ENCODE results near the gene HMCN2. TPM values are rescaled to one million over a fixed set of nuclear protein-coding genes. Genes with fewer than 3 reads are reported as not detected.

Gene HMCN2
- total and polyA plus RNA-seq, 4 donors, result 0.24 to 1.8 (median 0.29) TPM

DNA sequence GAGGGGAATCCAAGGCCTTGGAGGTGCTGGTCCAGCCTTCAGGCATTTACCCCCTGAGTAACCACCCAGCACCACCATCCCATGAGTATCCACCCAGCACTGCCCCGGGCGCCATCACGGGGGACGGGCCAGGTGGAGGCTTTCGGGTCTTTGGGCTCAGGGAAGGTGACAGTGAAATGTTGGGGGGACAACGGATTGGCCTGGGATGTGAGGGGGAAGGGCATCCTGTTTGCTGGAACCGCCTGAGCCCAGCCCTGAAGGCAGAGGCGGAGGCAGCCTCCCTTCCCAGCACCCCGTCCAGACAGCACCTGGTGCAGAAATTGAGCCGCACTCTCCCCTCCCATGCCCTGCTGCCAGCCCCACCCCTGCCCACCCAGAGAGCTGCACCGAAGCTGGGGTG is 196.2 kb downstream of the HMCN2 start:
- H3K4me1 ChIP-seq (ENCODE audit: control insufficient read depth in 4 of 4, insufficient read depth in 4 of 4, low read length in 3 of 4), result peaks cover 15 to 76% (median 35%) of the 10 kb centered on the region in 4 donors
- WGBS, result 83% methylated on average over 11 of the region's 11 CpGs
- H3K9ac ChIP-seq (ENCODE audit: low read depth in 1 of 2, low read length in 2 of 2), result no peak overlapping the region
- H3K4me3 ChIP-seq (ENCODE audit: low read depth in 1 of 3, low read length in 3 of 3), result no peak overlapping the region
- H3K27me3 ChIP-seq (ENCODE audit: control insufficient read depth in 4 of 4, insufficient read depth in 4 of 4, low read length in 3 of 4), result no peaks in the 10 kb centered on the region
- H3K27ac ChIP-seq (ENCODE audit: low read depth in 1 of 2, low read length in 2 of 2), result no peak overlapping the region
- H3K36me3 ChIP-seq (ENCODE audit: control insufficient read depth in 4 of 4, insufficient read depth in 3 of 4, low read depth in 1 of 4, low read length in 3 of 4), result peaks cover 5 to 35% (median 14%) of the 10 kb centered on the region in 4 donors
- DNase-seq (ENCODE audit: low spot score), result no peak
- H3K9me3 ChIP-seq (ENCODE audit: control insufficient read depth in 4 of 4, low read length in 3 of 4), result no peaks in the 10 kb centered on the region
- TF ChIP-seq RXRA (IDR thresholded peaks at IDR 0.05), result no peak

DNA sequence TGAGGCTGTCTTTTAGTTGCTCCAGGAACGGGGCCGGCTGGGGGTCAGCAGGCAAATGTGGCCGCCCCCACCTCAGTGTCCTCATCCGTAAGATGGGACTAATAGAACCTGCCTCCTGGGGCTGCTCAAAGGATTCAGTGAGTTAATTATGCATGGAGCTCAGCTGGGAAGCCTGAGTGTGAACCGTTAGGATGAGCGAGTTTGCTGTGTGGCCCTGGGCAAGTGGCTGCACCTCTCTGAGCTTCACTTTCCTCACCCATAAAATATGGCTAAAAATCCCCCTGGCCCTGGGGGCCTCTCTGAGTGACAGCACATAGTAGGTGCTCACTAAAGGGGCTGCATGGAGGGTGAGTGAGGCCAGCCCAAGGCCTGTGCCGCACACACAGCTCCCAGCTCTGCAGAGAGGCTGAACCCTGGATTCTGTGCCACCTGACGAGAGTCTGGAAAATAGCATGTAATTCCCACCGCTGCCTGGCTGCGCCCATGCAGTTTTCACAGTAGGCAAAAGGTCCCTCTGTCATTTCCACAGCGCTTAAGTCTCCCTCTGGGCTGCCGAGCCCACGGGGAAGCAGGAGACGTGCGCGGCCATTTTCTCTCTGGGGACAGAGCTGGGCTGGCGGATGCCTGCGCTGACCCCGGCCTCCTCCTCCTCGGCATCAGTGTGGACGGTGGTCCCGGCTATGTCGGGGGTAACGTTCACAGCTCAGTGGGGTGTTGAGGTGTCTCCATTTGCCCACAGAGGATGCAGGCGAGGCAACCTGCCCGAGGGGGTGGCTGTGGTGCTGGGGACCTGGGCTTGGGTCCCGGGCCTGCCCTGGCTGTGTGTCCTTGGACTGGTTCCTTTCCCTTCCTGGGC is 197.4 kb downstream of the HMCN2 start:
- Histone ChIP-seq H3K4me3 (ENCODE audit: low read depth in 1 of 3, low read length in 3 of 3) (no peak overlapping the region), H3K27ac (ENCODE audit: low read depth in 1 of 2, low read length in 2 of 2) (no peak overlapping the region), H3K4me1 (ENCODE audit: control insufficient read depth in 4 of 4, insufficient read depth in 4 of 4, low read length in 3 of 4) (peaks cover 9 to 71% (median 35%) of the 10 kb centered on the region in 4 donors), H3K27me3 (ENCODE audit: control insufficient read depth in 4 of 4, insufficient read depth in 4 of 4, low read length in 3 of 4) (no peaks in the 10 kb centered on the region), H3K9ac (ENCODE audit: low read depth in 1 of 2, low read length in 2 of 2) (no peak overlapping the region), H3K9me3 (ENCODE audit: control insufficient read depth in 4 of 4, low read length in 3 of 4) (no peaks in the 10 kb centered on the region), H3K36me3 (ENCODE audit: control insufficient read depth in 4 of 4, insufficient read depth in 3 of 4, low read depth in 1 of 4, low read length in 3 of 4) (peaks cover 6 to 39% (median 18%) of the 10 kb centered on the region in 4 donors)
- 90% methylated on average over 27 of the region's 27 CpGs for WGBS
- TF ChIP-seq HNF4G (IDR thresholded peaks at IDR 0.05) (no peak), FOXA1 (IDR thresholded peaks at IDR 0.05) (no peak), JUND (IDR thresholded peaks at IDR 0.05) (no peak), RXRA (IDR thresholded peaks at IDR 0.05) (no peak), RAD21 (IDR thresholded peaks at IDR 0.05) (no peak), EGR1 (IDR thresholded peaks at IDR 0.05; ENCODE audit: low read depth in 2 of 2) (no peak), GABPA (IDR thresholded peaks at IDR 0.05 in 1 of 2, conservative IDR thresholded peaks at IDR 0.05 in 1 of 2) (no peak), TAF1 (conservative IDR thresholded peaks at IDR 0.05) (no peak), NR2F2 (IDR thresholded peaks at IDR 0.05) (no peak), FOXA2 (IDR thresholded peaks at IDR 0.05) (no peak), SP1 (IDR thresholded peaks at IDR 0.05) (no peak), HNF4A (conservative IDR thresholded peaks at IDR 0.05) (no peak), CTCF (IDR thresholded peaks at IDR 0.05; ENCODE audit: low read depth, low read length, missing input control) (no peak), YY1 (IDR thresholded peaks at IDR 0.05) (no peak)
- TF ChIP-seq, protein P1, sequence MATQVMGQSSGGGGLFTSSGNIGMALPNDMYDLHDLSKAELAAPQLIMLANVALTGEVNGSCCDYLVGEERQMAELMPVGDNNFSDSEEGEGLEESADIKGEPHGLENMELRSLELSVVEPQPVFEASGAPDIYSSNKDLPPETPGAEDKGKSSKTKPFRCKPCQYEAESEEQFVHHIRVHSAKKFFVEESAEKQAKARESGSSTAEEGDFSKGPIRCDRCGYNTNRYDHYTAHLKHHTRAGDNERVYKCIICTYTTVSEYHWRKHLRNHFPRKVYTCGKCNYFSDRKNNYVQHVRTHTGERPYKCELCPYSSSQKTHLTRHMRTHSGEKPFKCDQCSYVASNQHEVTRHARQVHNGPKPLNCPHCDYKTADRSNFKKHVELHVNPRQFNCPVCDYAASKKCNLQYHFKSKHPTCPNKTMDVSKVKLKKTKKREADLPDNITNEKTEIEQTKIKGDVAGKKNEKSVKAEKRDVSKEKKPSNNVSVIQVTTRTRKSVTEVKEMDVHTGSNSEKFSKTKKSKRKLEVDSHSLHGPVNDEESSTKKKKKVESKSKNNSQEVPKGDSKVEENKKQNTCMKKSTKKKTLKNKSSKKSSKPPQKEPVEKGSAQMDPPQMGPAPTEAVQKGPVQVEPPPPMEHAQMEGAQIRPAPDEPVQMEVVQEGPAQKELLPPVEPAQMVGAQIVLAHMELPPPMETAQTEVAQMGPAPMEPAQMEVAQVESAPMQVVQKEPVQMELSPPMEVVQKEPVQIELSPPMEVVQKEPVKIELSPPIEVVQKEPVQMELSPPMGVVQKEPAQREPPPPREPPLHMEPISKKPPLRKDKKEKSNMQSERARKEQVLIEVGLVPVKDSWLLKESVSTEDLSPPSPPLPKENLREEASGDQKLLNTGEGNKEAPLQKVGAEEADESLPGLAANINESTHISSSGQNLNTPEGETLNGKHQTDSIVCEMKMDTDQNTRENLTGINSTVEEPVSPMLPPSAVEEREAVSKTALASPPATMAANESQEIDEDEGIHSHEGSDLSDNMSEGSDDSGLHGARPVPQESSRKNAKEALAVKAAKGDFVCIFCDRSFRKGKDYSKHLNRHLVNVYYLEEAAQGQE (IDR thresholded peaks at IDR 0.05), result no peak
- TF ChIP-seq, protein P2, sequence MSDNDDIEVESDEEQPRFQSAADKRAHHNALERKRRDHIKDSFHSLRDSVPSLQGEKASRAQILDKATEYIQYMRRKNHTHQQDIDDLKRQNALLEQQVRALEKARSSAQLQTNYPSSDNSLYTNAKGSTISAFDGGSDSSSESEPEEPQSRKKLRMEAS (IDR thresholded peaks at IDR 0.05), result no peak
- TF ChIP-seq, protein P3, sequence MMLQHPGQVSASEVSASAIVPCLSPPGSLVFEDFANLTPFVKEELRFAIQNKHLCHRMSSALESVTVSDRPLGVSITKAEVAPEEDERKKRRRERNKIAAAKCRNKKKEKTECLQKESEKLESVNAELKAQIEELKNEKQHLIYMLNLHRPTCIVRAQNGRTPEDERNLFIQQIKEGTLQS (IDR thresholded peaks at IDR 0.05), result no peak
- TF ChIP-seq, protein P4, sequence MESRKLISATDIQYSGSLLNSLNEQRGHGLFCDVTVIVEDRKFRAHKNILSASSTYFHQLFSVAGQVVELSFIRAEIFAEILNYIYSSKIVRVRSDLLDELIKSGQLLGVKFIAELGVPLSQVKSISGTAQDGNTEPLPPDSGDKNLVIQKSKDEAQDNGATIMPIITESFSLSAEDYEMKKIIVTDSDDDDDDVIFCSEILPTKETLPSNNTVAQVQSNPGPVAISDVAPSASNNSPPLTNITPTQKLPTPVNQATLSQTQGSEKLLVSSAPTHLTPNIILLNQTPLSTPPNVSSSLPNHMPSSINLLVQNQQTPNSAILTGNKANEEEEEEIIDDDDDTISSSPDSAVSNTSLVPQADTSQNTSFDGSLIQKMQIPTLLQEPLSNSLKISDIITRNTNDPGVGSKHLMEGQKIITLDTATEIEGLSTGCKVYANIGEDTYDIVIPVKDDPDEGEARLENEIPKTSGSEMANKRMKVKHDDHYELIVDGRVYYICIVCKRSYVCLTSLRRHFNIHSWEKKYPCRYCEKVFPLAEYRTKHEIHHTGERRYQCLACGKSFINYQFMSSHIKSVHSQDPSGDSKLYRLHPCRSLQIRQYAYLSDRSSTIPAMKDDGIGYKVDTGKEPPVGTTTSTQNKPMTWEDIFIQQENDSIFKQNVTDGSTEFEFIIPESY (IDR thresholded peaks at IDR 0.05), result no peak
- no peak for DNase-seq (ENCODE audit: low spot score)

Data from liver (tissue), 9 donors.